A549 (cell line): Measurements from ENCODE around the gene CNTN1. TPM values are rescaled to one million over a fixed set of nuclear protein-coding genes. Genes with fewer than 3 reads are reported as not detected.
A peak's percentile ranks its signal among the peaks of the same experiment; 100 is the strongest.

Experiments
- ATAC-seq, 2 experiments: fragments of 200-7000 bp in 1 of 2; fragments of >200 bp in 1 of 2; cut with Nextera tagmentation in 1 of 2; cut with Tn5 transposase in 1 of 2; 3 replicates each; pipeline versions ENCODE4 v1.8.0 to v1.9.1; 2018 to 2020; ENCODE audit warnings: mild to moderate bottlenecking in 1 of 2, moderate library complexity in 1 of 2
- CTCF ChIA-PET: fragments of 300-600 bp; sonication (Branson Sonifier 250); formaldehyde crosslinking; extraction: SDS; loops from one replicate; lab custom pipeline; 2021; ENCODE audit warnings: antibody characterized with exemption, inconsistent platforms; lab: Yijun Ruan, JAX
- POLR2A ChIA-PET: fragments of 350-600 bp; formaldehyde crosslinking; extraction: SDS; loops from one replicate; lab custom pipeline; 2021; ENCODE audit warnings: antibody characterized with exemption, inconsistent platforms; lab: Yijun Ruan, JAX
- DNase-seq, 2 experiments: peaks; one replicate each; pipeline versions ENCODE4 v3.0.0 to v3.0.0-alpha.2; 2011 to 2016; ENCODE audit warnings: low read depth in 1 of 2, low spot score in 1 of 2
- FAIRE-seq: peaks from 2 replicates; lab custom pipeline; 2011; peaks lifted over from hg19 to GRCh38; lab: Jason Lieb, UNC
- H3K27ac ChIP-seq, 2 experiments: fragments of >200 bp; sonication (Bioruptor Twin); formaldehyde crosslinking; 3 replicates each; pipeline ENCODE4 v1.5.1; 2016 to 2017
- H3K4me1 ChIP-seq: fragments of >200 bp; sonication (Bioruptor Twin); formaldehyde crosslinking; 3 replicates; pipeline ENCODE4 v1.6.1; 2016
- H3K4me2 ChIP-seq: fragments of >200 bp; sonication (Bioruptor Twin); formaldehyde crosslinking; 3 replicates; pipeline ENCODE4 v1.6.1; 2016
- H3K4me3 ChIP-seq: fragments of >200 bp; sonication (Bioruptor Twin); formaldehyde crosslinking; 3 replicates; pipeline ENCODE4 v1.5.1; 2016
- H3K9me3 ChIP-seq: fragments of >200 bp; sonication (Bioruptor Twin); formaldehyde crosslinking; 3 replicates; pipeline ENCODE4 v1.6.1; 2016
- ATOH8 ChIP-seq: fragments of 250-450 bp; sonication (Bioruptor Pico); IDR thresholded peaks from 2 replicates; pipeline ENCODE4 v1.5.0; 2020; ENCODE audit warnings: low read depth, mild to moderate bottlenecking, moderate library complexity
- BCL3 ChIP-seq: fragments of >200 bp; sonication (Bioruptor Twin); formaldehyde crosslinking; IDR thresholded peaks from 3 replicates; pipeline ENCODE4 v1.6.1; 2016
- BHLHE40 ChIP-seq: IDR thresholded peaks from 2 replicates; pipeline ENCODE4 v1.6.1; 2012; ENCODE audit warnings: low read depth, low read length, inconsistent platforms
- CBX2 ChIP-seq: fragments of 200-600 bp; sonication (generic); IDR thresholded peaks from 2 replicates; pipeline ENCODE4 v1.6.1; 2016; ENCODE audit warnings: low read depth, mild to moderate bottlenecking, borderline replicate concordance
- CBX8 ChIP-seq: fragments of 200-600 bp; sonication (generic); IDR thresholded peaks from 2 replicates; pipeline ENCODE4 v1.6.1; 2016
- CHD4 ChIP-seq: fragments of 200-600 bp; sonication (generic); IDR thresholded peaks from 2 replicates; pipeline ENCODE4 v1.6.1; 2016; ENCODE audit warnings: antibody characterized with exemption, mild to moderate bottlenecking, borderline replicate concordance
- EHF ChIP-seq: fragments of 250-450 bp; sonication (Bioruptor Pico); IDR thresholded peaks from 2 replicates; pipeline ENCODE4 v1.5.0; 2020; ENCODE audit warnings: mild to moderate bottlenecking
- EHMT2 ChIP-seq: fragments of 200-600 bp; sonication (generic); IDR thresholded peaks from 2 replicates; pipeline ENCODE4 v1.6.1; 2016; ENCODE audit warnings: antibody characterized with exemption, low read depth, mild to moderate bottlenecking, moderate library complexity
- FOSB ChIP-seq: fragments of 250-450 bp; sonication (Bioruptor Pico); IDR thresholded peaks from 2 replicates; pipeline ENCODE4 v1.5.0; 2020; ENCODE audit warnings: mild to moderate bottlenecking, moderate library complexity
- FOSL2 ChIP-seq, 2 experiments: fragments of 450-650 bp in 1 of 2; fragments of >200 bp in 1 of 2; sonication (Bioruptor Twin) in 1 of 2; formaldehyde crosslinking; IDR thresholded peaks; 2 replicates each; pipeline versions ENCODE4 v1.5.0 to v1.6.1; 2016 to 2020; ENCODE audit warnings: mild to moderate bottlenecking in 1 of 2, moderate library complexity in 1 of 2
- FOXS1 ChIP-seq: fragments of 250-450 bp; sonication (Bioruptor Pico); IDR thresholded peaks from 2 replicates; pipeline ENCODE4 v1.5.0; 2020; ENCODE audit warnings: mild to moderate bottlenecking, moderate library complexity
- GATA3 ChIP-seq: IDR thresholded peaks from 2 replicates; pipeline ENCODE4 v1.6.1; 2012; ENCODE audit warnings: borderline replicate concordance
- HDAC2 ChIP-seq: fragments of 200-600 bp; sonication (generic); IDR thresholded peaks from 2 replicates; pipeline ENCODE4 v1.6.1; 2016
- HEYL ChIP-seq: fragments of 250-450 bp; sonication (Bioruptor Pico); IDR thresholded peaks from 2 replicates; pipeline ENCODE4 v1.8.0; 2021; ENCODE audit warnings: mild to moderate bottlenecking, moderate library complexity
- HMGXB4 ChIP-seq: fragments of 250-450 bp; sonication (Bioruptor Pico); IDR thresholded peaks from 2 replicates; pipeline ENCODE4 v1.5.0; 2021; ENCODE audit warnings: mild to moderate bottlenecking, moderate library complexity, borderline replicate concordance
- HOXA7 ChIP-seq: fragments of 250-450 bp; sonication (Bioruptor Pico); IDR thresholded peaks from 2 replicates; pipeline ENCODE4 v1.5.0; 2020; ENCODE audit warnings: mild to moderate bottlenecking, moderate library complexity
- HOXB13 ChIP-seq: fragments of 250-450 bp; sonication (Bioruptor Pico); IDR thresholded peaks from 2 replicates; pipeline ENCODE4 v1.5.0; 2020; ENCODE audit warnings: low read depth, mild to moderate bottlenecking, moderate library complexity
- HOXB5 ChIP-seq: fragments of 250-450 bp; sonication (Bioruptor Pico); IDR thresholded peaks from 2 replicates; pipeline ENCODE4 v1.5.0; 2020; ENCODE audit warnings: mild to moderate bottlenecking, moderate library complexity
- KDM1A ChIP-seq: fragments of 200-600 bp; sonication (generic); IDR thresholded peaks from 2 replicates; pipeline ENCODE4 v1.6.1; 2016; ENCODE audit warnings: low read depth, mild to moderate bottlenecking
- NFE2L2 ChIP-seq: fragments of 150-350 bp; conservative IDR thresholded peaks from 2 replicates; pipeline ENCODE4 v1.6.1; 2014; ENCODE audit warnings: low read length
- PHF8 ChIP-seq: fragments of 200-600 bp; sonication (generic); IDR thresholded peaks from 2 replicates; pipeline ENCODE4 v1.6.1; 2016; ENCODE audit warnings: low read depth, mild to moderate bottlenecking, antibody characterized with exemption, moderate library complexity, borderline replicate concordance
- POLR2A ChIP-seq: IDR thresholded peaks from 2 replicates; pipeline ENCODE4 v1.6.1; 2012; ENCODE audit warnings: mild to moderate bottlenecking, low read length
- REST ChIP-seq: fragments of 200-600 bp; sonication (generic); IDR thresholded peaks from 2 replicates; pipeline ENCODE4 v1.6.1; 2016; ENCODE audit warnings: antibody characterized with exemption, mild to moderate bottlenecking, moderate library complexity
- RFX5 ChIP-seq: fragments of 450-650 bp; IDR thresholded peaks from 2 replicates; pipeline ENCODE4 v1.7.1; 2014; ENCODE audit warnings: antibody characterized with exemption, mild to moderate bottlenecking, moderate library complexity
- SREBF2 ChIP-seq: fragments of 450-650 bp; IDR thresholded peaks from 2 replicates; pipeline ENCODE4 v1.6.1; 2014; ENCODE audit warnings: mild to moderate bottlenecking, moderate library complexity
- TFCP2L1 ChIP-seq: fragments of 250-450 bp; sonication (Bioruptor Pico); IDR thresholded peaks from 2 replicates; pipeline ENCODE4 v1.5.0; 2021; ENCODE audit warnings: mild to moderate bottlenecking
- TP53 ChIP-seq: fragments of 250-450 bp; sonication (Bioruptor Pico); IDR thresholded peaks from 2 replicates; pipeline ENCODE4 v1.5.0; 2021; ENCODE audit warnings: mild to moderate bottlenecking, moderate library complexity
- ZFP36 ChIP-seq: fragments of 450-650 bp; IDR thresholded peaks from 2 replicates; pipeline ENCODE4 v1.6.1; 2014; ENCODE audit warnings: borderline replicate concordance; ENCODE audit not compliant: partially characterized antibody
- WGBS: methylation state at CpG from one replicate; pipeline ENCODE4 v1.1.6; 2017; ENCODE audit errors: missing lambda C conversion rate; 5-methylcytosine and 5-hydroxymethylcytosine counted together
- polyA plus RNA-seq, 4 experiments: library from polyadenylated mRNA; depleted of rRNA in 3 of 4; stranded (reverse); fragments of >200 nt; fragmentation: RNase III in 1 of 4; extraction: RNeasy Plus Mini Kit Qiagen cat#74134 plus additional on column Dnase treatment in 1 of 4; gene quantifications; 2 replicates in 3 of 4; 3 replicates in 1 of 4; pipeline ENCODE4 v1.2.3, GENCODE V29; 2011 to 2017
- TF ChIP-seq, protein P1 (sequence below): fragments of 450-650 bp; IDR thresholded peaks from 2 replicates; pipeline ENCODE4 v1.6.1; 2014; ENCODE audit warnings: antibody characterized with exemption

Gene CNTN1
- polyA plus RNA-seq, 2 of the 4 experiments (the other 2 are of a cell fraction): 69.7 to 175 TPM

DNA sequence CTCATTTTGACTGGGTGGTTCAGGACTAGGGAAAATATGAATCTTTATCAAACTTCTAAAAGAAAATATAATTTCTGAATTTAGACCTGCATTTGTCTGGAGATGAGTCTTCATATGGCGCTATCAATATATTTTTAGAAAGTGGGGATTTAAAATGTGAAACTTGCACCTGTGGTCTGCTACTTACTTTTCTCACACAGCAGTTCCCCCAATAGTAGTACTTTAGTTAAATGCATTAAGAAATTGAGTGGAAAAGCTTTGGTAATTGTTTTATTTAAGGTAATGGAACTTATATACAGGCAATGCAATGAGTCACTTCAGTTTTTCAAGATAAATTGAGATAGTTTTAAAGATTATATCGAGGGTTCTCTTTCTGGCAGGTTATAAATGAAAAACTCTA lies 91.9 kb downstream of the CNTN1 start:
- FAIRE-seq (no peak), DNase-seq (no peak), ATAC-seq (no peak)
- ChIA-PET POLR2A (no interaction called here), CTCF (no interaction called here)
- WGBS: 58% methylated on average over 2 of the region's 2 CpGs
- TF ChIP-seq TP53 (no peak), ZFP36 (no peak), EHF (no peak), GATA3 (no peak), PHF8 (no peak), HMGXB4 (CRISPR knock-in tag) (no peak), CBX2 (no peak), TFCP2L1 (no peak), REST (no peak), CBX8 (no peak), HOXA7 (CRISPR knock-in tag) (no peak), BHLHE40 (no peak), HOXB13 (CRISPR knock-in tag) (no peak), HOXB5 (CRISPR knock-in tag) (no peak), BCL3 (no peak), EHMT2 (no peak)
- TF ChIP-seq, protein P1, sequence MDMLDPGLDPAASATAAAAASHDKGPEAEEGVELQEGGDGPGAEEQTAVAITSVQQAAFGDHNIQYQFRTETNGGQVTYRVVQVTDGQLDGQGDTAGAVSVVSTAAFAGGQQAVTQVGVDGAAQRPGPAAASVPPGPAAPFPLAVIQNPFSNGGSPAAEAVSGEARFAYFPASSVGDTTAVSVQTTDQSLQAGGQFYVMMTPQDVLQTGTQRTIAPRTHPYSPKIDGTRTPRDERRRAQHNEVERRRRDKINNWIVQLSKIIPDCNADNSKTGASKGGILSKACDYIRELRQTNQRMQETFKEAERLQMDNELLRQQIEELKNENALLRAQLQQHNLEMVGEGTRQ: no peak
- H3K9me3 ChIP-seq: 0 out of 3 replicates have a peak, but pooled peaks cover 3% of the 10 kb centered on the region
- no peak overlapping the region for H3K27ac ChIP-seq
- no peak overlapping the region for H3K4me3 ChIP-seq
- H3K4me2 ChIP-seq: peak overlapping the region; percentile 17; the same call in 2 of the 3 replicates
- peaks cover 32% of the 10 kb centered on the region for H3K4me1 ChIP-seq

DNA sequence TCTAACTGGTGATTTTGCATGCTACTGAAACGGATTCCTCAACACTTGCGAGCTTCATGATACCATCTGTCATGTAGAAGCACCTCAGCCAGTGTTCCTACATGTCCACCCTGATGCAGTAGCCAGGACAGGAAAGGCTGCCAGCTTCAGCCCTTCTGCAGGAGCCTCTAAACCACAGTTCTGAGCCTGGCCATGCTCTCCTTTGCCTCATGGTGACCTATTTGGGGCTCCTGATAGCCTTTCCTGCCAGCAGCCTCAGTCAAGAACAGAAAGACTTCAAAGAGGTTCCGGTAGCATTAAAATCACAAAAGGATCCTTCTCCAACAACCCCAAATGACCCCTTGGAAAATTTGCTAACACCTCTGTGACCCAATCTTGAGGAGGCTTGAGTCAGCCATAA lies 96.0 kb downstream of the CNTN1 start:
- FAIRE-seq (no peak), ATAC-seq (peak in 1 of 2 experiments; percentile 54; a peak in 3 of 6 replicates)
- TF ChIP-seq PHF8: no peak
- no peak for TF ChIP-seq CHD4
- no peak for TF ChIP-seq ATOH8 (CRISPR knock-in tag)
- no peak for TF ChIP-seq NFE2L2
- no peak for TF ChIP-seq SREBF2
- no peak for TF ChIP-seq POLR2A
- no peak for TF ChIP-seq BCL3
- no peak for TF ChIP-seq KDM1A
- no peak for TF ChIP-seq RFX5
- no peak for TF ChIP-seq FOSB (CRISPR knock-in tag)
- no peak for TF ChIP-seq FOSL2 (IDR thresholded peaks at IDR 0.05)
- no peak for TF ChIP-seq FOSL2 (CRISPR knock-in tag; IDR thresholded peaks at IDR 0.05)
- TF ChIP-seq HDAC2: no peak
- no peak for TF ChIP-seq FOXS1 (CRISPR knock-in tag)
- TF ChIP-seq HEYL: no peak

More for the DNA sequence above, 96.0 kb downstream of the CNTN1 start:
- POLR2A ChIA-PET: no interaction called here
- H3K27ac ChIP-seq: peak overlapping the region in 1 of 2 experiments; percentile 32; a peak in 3 of 6 replicates
- 83% methylated on average over 3 of the region's 3 CpGs for WGBS
- no peak overlapping the region for H3K4me3 ChIP-seq
- CTCF ChIA-PET: no interaction called here
- peak overlapping the region; percentile 45 for H3K4me2 ChIP-seq
- 0 out of 3 replicates have a peak, but pooled peaks cover 3% of the 10 kb centered on the region for H3K9me3 ChIP-seq
- DNase-seq: no peak
- peaks cover 45% of the 10 kb centered on the region for H3K4me1 ChIP-seq
